C4-2B (cell line): Measurements from ENCODE around the gene ZNF248.

Experiments
- H3K27ac ChIP-seq: fragments of 450-650 bp; 2 replicates; pipeline ENCODE4 v1.5.1; 2017
- CTCF ChIP-seq: fragments of 450-650 bp; conservative IDR thresholded peaks from 2 replicates; pipeline ENCODE4 v1.5.1; 2017; ENCODE audit warnings: mild to moderate bottlenecking
- ZFX ChIP-seq: fragments of 450-650 bp; IDR thresholded peaks from 2 replicates; pipeline ENCODE4 v1.6.1; 2017

Gene ZNF248

GRCh38 chr10:37765216-37765615 is 92.2 kb downstream of the ZNF248 start:
- no peak for TF ChIP-seq ZFX
- TF ChIP-seq CTCF, result no peak

GRCh38 chr10:37763132-37763531 is 94.3 kb downstream of the ZNF248 start:
- TF ChIP-seq ZFX (no peak), CTCF (no peak)
- no peak overlapping the region for H3K27ac ChIP-seq

More at GRCh38 chr10:37765216-37765615, 92.2 kb downstream of the ZNF248 start:
- H3K27ac ChIP-seq, result no peak overlapping the region

DNA sequence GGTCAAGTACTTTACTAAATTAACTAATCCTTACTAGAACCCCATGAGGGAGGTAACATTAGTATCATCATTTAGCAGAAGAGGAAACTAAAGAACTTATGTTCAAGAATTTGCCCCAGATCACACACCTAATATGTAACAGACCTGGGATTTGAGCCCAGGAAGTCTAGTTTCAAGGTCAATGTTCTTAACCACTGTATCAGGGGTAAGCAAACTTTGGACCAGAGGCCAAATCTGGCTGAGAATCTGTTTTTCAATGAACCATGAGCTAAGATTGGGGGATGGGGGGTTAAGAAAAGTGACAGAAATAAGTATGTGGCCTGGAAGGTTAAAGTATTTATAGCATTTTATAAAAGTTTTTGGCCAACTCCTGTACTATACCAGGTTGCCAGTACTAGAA is 95.1 kb downstream of the ZNF248 start:
- no peak overlapping the region for H3K27ac ChIP-seq
- TF ChIP-seq ZFX (no peak), CTCF (no peak)

DNA sequence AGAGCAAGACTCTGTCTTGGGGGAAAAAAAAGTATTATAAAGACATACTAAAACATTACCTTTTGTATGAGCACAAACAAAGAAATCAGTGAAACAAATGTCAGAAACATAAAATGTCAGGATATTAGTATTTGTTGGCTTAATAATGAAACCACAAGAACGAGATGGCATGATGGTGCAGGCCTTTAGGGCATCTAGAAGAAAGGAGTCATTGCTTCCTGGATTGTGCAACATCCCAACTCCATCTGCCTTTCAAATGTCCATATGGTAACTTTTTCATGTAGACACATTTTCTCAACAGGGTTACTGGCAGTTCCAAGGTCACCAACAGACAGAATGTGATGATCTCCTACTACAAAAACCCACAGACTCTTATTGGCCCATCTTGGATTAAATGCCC is 96.6 kb downstream of the ZNF248 start:
- no peak for TF ChIP-seq CTCF
- TF ChIP-seq ZFX, result no peak
- no peak overlapping the region for H3K27ac ChIP-seq

- TF ChIP-seq CTCF, result 0 out of 2 replicates have a peak, but pooled peaks have one; percentile 4
- TF ChIP-seq ZFX, result no peak
- no peak overlapping the region for H3K27ac ChIP-seq
Observed at GRCh38 chr10:37758074-37758473, 99.3 kb downstream of the ZNF248 start.

- TF ChIP-seq ZFX (no peak), CTCF (peak; percentile 86)
- H3K27ac ChIP-seq, result no peak overlapping the region
Observed at GRCh38 chr10:37754538-37755323, 102.7 kb downstream of the ZNF248 start.

DNA sequence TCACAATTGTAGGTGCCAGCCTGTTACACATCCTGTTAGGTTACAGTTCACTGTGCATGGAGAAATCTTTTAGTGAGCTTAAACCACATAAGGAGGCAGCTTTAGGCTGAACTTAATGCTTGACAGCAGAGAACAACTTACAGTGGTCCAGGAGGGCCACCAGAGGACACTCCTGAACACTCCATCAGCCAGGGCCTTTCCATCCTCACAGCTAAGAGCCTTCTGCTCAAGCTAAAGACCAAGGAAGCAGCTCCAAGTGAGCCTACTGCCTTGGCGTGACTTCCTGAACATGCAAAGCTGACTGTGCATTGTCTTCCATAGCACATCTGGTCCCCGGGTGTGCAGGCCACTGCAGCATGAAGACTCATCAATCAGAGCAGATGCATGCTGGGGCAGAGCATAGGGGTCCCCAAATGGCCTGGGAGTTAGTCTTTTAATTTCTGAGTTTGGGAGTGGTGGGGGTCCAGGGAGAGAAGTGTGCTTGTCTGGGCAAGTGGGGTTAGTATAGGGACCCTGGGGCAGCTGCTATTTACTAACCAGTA is 105.0 kb downstream of the ZNF248 start:
- H3K27ac ChIP-seq, result no peak overlapping the region
- TF ChIP-seq ZFX, result no peak
